ENCODE results near the gene POLD2.

DNA sequence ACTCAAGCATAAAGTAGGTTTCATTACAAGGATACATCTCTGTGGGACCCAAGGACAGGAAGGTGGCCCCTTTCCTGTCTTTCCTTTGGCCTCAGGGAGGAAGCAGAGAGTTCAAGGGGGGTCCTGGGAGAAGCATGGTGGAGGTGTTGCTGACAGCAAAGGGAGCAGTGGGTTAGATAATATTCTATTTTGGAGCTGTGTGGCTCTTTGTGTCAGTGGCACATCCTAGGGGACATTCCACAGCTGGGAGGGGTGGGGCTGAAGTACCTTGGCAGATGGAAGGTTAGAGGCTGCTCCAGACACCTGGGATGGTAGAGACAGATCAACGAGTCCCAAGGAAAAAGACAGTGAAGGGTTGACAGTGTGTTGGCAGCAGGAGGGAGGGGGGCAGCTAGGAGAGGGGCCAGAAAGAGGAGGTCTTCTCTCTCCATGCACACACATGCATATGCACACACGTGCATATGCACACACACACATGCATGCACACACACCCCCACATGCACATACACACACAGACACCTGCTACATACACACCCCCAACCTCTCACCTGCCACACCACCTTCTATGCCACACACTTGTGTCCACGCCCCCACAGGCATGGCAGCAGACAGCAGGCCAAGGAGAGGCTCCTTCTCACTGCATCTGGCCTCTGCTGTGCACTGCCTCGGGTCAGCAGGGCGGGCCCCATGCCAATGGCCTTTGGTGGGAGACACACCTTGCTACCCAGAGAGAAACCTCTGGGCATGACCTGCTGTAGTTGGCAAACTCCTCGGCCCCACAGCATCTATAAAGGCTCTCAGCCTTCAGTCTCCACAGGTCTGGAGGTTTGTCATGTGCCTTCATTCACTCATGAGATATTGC lies 5.6 kb upstream of the POLD2 start:
- TF ChIP-seq, protein P1, sequence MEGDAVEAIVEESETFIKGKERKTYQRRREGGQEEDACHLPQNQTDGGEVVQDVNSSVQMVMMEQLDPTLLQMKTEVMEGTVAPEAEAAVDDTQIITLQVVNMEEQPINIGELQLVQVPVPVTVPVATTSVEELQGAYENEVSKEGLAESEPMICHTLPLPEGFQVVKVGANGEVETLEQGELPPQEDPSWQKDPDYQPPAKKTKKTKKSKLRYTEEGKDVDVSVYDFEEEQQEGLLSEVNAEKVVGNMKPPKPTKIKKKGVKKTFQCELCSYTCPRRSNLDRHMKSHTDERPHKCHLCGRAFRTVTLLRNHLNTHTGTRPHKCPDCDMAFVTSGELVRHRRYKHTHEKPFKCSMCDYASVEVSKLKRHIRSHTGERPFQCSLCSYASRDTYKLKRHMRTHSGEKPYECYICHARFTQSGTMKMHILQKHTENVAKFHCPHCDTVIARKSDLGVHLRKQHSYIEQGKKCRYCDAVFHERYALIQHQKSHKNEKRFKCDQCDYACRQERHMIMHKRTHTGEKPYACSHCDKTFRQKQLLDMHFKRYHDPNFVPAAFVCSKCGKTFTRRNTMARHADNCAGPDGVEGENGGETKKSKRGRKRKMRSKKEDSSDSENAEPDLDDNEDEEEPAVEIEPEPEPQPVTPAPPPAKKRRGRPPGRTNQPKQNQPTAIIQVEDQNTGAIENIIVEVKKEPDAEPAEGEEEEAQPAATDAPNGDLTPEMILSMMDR (IDR thresholded peaks at IDR 0.05; ENCODE audit: extremely low read depth in 1 of 2, insufficient read depth in 1 of 2, low read depth in 1 of 2, low read length in 2 of 2), result no peak
- no peak for TF ChIP-seq POLR2A (IDR thresholded peaks at IDR 0.05; ENCODE audit: low read depth, low read length)
- TF ChIP-seq EZH2 (IDR thresholded peaks at IDR 0.05; ENCODE audit: borderline replicate concordance, low read depth, low read length, severe bottlenecking), result no peak
- no peak for TF ChIP-seq GATA2 (IDR thresholded peaks at IDR 0.05; ENCODE audit: insufficient read depth, insufficient read length, low read depth, low read length)
- TF ChIP-seq, protein P2, sequence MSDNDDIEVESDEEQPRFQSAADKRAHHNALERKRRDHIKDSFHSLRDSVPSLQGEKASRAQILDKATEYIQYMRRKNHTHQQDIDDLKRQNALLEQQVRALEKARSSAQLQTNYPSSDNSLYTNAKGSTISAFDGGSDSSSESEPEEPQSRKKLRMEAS (IDR thresholded peaks at IDR 0.05; ENCODE audit: insufficient read depth, insufficient read length), result no peak
- no peak for TF ChIP-seq POLR2AphosphoS5 (IDR thresholded peaks at IDR 0.05; ENCODE audit: insufficient read depth, low read depth, low read length)
